ENCODE results near the gene OLIG2. TPM values are rescaled to one million over a fixed set of nuclear protein-coding genes. Genes with fewer than 3 reads are reported as not detected.

Gene OLIG2
- total RNA-seq, 4 donors from 2014 or later = not detected

DNA sequence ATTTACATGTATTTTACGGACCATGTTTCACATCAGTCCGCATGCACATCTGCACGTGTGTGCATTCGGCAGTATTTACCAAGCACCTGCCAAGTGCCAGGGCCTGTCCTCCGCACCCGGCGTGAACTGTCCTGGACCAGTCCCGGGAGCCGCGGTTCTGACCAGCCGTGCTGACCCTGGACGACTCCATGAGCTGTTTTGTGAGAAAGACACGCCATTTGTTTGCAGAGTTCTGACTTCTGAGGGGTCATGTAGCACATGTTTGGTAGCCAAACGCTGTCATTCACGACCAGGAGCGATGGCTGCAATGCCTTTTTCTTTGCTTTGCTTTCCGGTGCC is 3.3 kb upstream of the OLIG2 start:
- Histone ChIP-seq H3K9me3 (no peaks in the 10 kb centered on the region), H3K4me1 (peaks cover 16 to 69% (median 41%) of the 10 kb centered on the region in 3 donors), H3K36me3 (no peaks in the 10 kb centered on the region), H3K4me3 (peak overlapping the region in 1 of 4 donors; percentile 28), H3K27ac (no peak overlapping the region), H3K27me3 (peaks cover 51 to 100% (median 71%) of the 10 kb centered on the region in 4 donors)
- 10 to 23% methylated on average over 4 to 12 of the region's 17 CpGs for whole genome bisulfite sequencing, 2 donors
- DNase-seq = no peak
- intact Hi-C loops (cut with DNase I) = no loop called here
- TF ChIP-seq CTCF (IDR thresholded peaks at IDR 0.05) (no peak), POLR2A (IDR thresholded peaks at IDR 0.05) (no peak)

DNA sequence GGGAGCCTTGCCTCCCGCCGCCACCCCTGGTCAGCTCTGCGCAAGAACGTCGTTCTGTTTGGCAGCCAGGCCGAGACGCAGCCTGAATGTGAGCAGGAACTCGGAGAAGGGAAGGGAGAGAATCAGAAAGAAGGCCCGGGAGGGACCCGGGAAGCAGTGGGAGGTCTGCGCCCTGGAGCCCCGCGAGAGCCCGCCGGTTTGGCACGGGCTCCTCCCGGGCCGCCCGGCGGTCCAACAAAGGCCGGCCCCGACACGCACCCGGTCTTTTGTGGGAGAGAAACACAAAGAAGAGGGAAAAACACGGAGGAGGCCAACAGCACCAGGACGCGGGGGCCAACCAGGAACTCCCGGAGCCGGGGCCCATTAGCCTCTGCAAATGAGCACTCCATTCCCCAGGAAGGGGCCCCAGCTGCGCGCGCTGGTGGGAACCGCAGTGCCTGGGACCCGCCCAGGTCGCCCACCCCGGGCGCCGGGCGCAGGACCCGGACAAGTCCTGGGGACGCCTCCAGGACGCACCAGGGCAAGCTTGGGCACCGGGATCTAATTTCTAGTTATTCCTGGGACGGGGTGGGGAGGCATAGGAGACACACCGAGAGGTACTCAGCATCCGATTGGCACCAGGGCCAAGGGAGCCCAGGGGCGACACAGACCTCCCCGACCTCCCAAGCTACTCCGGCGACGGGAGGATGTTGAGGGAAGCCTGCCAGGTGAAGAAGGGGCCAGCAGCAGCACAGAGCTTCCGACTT is 2.7 kb upstream of the OLIG2 start:
- intact Hi-C loops (cut with DNase I) = no loop called here
- no peak for DNase-seq
- Histone ChIP-seq H3K9me3 (no peaks in the 10 kb centered on the region), H3K4me1 (peaks cover 18 to 75% (median 45%) of the 10 kb centered on the region in 3 donors), H3K4me3 (peak overlapping the region in 1 of 4 donors; percentile 28), H3K27me3 (peaks cover 56 to 100% (median 76%) of the 10 kb centered on the region in 4 donors), H3K36me3 (no peaks in the 10 kb centered on the region), H3K27ac (no peak overlapping the region)
- 0 to 5% methylated on average over 9 of the region's 52 CpGs for WGBS, 2 donors
- TF ChIP-seq POLR2A (IDR thresholded peaks at IDR 0.05) (no peak), CTCF (IDR thresholded peaks at IDR 0.05) (no peak)

- Histone ChIP-seq H3K9me3 (no peaks in the 10 kb centered on the region), H3K36me3 (no peaks in the 10 kb centered on the region), H3K27me3 (peaks cover 58 to 100% (median 80%) of the 10 kb centered on the region in 4 donors), H3K4me1 (peaks cover 25 to 82% (median 52%) of the 10 kb centered on the region in 3 donors), H3K4me3 (peak overlapping the region in 1 of 4 donors; percentile 28), H3K27ac (no peak overlapping the region)
- intact Hi-C loops (cut with DNase I) = no loop called here
- TF ChIP-seq CTCF (IDR thresholded peaks at IDR 0.05) (no peak), POLR2A (IDR thresholded peaks at IDR 0.05) (no peak)
- no peak for DNase-seq
- WGBS, 2 donors = 11 to 14% methylated on average over 12 to 26 of the region's 49 CpGs
These were observed 2.0 kb upstream of the OLIG2 start for GRCh38 chr21:33023574-33024200.

- no peaks in the 10 kb centered on the region for H3K36me3 ChIP-seq
- peak overlapping the region in 1 of 4 donors; percentile 28 for H3K4me3 ChIP-seq
- peaks cover 63 to 100% (median 80%) of the 10 kb centered on the region in 4 donors for H3K27me3 ChIP-seq
- no peaks in the 10 kb centered on the region for H3K9me3 ChIP-seq
- DNase-seq = no peak
- TF ChIP-seq CTCF (IDR thresholded peaks at IDR 0.05) = no peak
- TF ChIP-seq POLR2A (IDR thresholded peaks at IDR 0.05) = no peak
- intact Hi-C loops (cut with DNase I) = no loop called here
- H3K27ac ChIP-seq = no peak overlapping the region
- WGBS, 2 donors = 6 to 11% methylated on average over 23 to 31 of the region's 40 CpGs
- H3K4me1 ChIP-seq = peaks cover 32 to 87% (median 51%) of the 10 kb centered on the region in 3 donors
These were observed 1.3 kb upstream of the OLIG2 start for GRCh38 chr21:33024201-33025103.
